EL (cell line): ENCODE results near the gene MYNN.

Experiments used
- DNase-seq: peaks from one replicate; pipeline ENCODE4 v3.0.0-alpha.2; 2016

Gene MYNN

GRCh38 chr3:169780742-169781141 is 7.5 kb downstream of the MYNN start:
- no peak for DNase-seq

GRCh38 chr3:169781209-169781855 is 8.1 kb downstream of the MYNN start:
- no peak for DNase-seq

- DNase-seq, result no peak
Measured at GRCh38 chr3:169787120-169787519, 13.9 kb downstream of the MYNN start.

- DNase-seq, result no peak
Measured at GRCh38 chr3:169787791-169788190, 14.6 kb downstream of the MYNN start.

GRCh38 chr3:169790219-169790618 is 17.0 kb downstream of the MYNN start:
- no peak for DNase-seq

GRCh38 chr3:169790687-169791429 is 17.7 kb downstream of the MYNN start:
- DNase-seq, result peak; percentile 18

GRCh38 chr3:169792359-169792758 is 19.2 kb downstream of the MYNN start:
- no peak for DNase-seq

GRCh38 chr3:169804681-169805080 is 31.5 kb downstream of the MYNN start:
- no peak for DNase-seq

- DNase-seq, result no peak
Measured at GRCh38 chr3:169809230-169809795, 36.1 kb downstream of the MYNN start.

GRCh38 chr3:169811631-169812331 is 38.6 kb downstream of the MYNN start:
- DNase-seq, result peak; percentile 77

- peak; percentile 86 for DNase-seq
Measured at GRCh38 chr3:169812332-169813235, 39.4 kb downstream of the MYNN start, which contains the start of the genes LRRC34 and LRRIQ4. Gene LRRC34 (minus strand): TSS chr3:169812904. CDS start chr3:169812548, 356 bp downstream. Gene LRRIQ4 (plus strand): TSS chr3:169812870. CDS start chr3:169821922, 9,052 bp downstream.

GRCh38 chr3:169813278-169813677 is 40.1 kb downstream of the MYNN start:
- DNase-seq, result no peak

GRCh38 chr3:169813757-169814517 is 40.7 kb downstream of the MYNN start:
- peak; percentile 8 for DNase-seq

GRCh38 chr3:169815590-169816150 is 42.5 kb downstream of the MYNN start:
- DNase-seq, result no peak

- DNase-seq, result peak; percentile 57
Measured at GRCh38 chr3:169818316-169818715, 45.1 kb downstream of the MYNN start.

- no peak for DNase-seq
Measured at GRCh38 chr3:169822091-169822490, 48.9 kb downstream of the MYNN start.

- DNase-seq, result no peak
Measured at GRCh38 chr3:169822540-169822939, 49.3 kb downstream of the MYNN start.

- no peak for DNase-seq
Measured at GRCh38 chr3:169822983-169823382, 49.8 kb downstream of the MYNN start.

GRCh38 chr3:169825316-169825715 is 52.1 kb downstream of the MYNN start:
- DNase-seq, result no peak

- no peak for DNase-seq
Measured at GRCh38 chr3:169827712-169828111, 54.5 kb downstream of the MYNN start.

GRCh38 chr3:169835533-169835932 is 62.3 kb downstream of the MYNN start:
- no peak for DNase-seq
